ENCODE measurements around the gene SMARCA2.

Gene SMARCA2

DNA sequence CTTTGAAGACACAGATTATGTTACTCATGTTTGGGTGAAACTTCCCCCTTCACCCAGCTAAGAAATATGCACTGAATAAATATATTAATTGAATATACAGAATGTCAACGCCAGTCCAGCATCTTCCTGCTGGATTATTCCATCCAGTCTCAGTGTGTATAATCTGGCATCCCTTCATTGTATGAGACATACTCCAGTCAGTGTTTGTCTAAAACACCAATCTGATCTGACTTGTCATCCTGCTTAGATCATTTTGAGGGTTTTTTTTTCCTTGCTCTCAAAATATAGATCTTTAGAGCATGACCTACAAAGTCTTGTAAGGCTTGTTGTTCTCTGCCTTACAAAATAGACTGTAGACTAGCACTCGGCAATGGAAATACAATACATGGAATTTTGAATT lies 195.1 kb downstream of the SMARCA2 start:
- H3K9ac ChIP-seq (ENCODE audit: low read depth, low read length, poor library complexity, severe bottlenecking) = no peak overlapping the region
- TF ChIP-seq EZH2phosphoT487 (IDR thresholded peaks at IDR 0.05; ENCODE audit: borderline replicate concordance) = no peak
- TF ChIP-seq, protein P1, sequence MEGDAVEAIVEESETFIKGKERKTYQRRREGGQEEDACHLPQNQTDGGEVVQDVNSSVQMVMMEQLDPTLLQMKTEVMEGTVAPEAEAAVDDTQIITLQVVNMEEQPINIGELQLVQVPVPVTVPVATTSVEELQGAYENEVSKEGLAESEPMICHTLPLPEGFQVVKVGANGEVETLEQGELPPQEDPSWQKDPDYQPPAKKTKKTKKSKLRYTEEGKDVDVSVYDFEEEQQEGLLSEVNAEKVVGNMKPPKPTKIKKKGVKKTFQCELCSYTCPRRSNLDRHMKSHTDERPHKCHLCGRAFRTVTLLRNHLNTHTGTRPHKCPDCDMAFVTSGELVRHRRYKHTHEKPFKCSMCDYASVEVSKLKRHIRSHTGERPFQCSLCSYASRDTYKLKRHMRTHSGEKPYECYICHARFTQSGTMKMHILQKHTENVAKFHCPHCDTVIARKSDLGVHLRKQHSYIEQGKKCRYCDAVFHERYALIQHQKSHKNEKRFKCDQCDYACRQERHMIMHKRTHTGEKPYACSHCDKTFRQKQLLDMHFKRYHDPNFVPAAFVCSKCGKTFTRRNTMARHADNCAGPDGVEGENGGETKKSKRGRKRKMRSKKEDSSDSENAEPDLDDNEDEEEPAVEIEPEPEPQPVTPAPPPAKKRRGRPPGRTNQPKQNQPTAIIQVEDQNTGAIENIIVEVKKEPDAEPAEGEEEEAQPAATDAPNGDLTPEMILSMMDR (conservative IDR thresholded peaks at IDR 0.05; ENCODE audit: low read length) = no peak
- no peaks in the 10 kb centered on the region for H3F3A ChIP-seq (ENCODE audit: low read depth)
- H3K36me3 ChIP-seq (ENCODE audit: insufficient read depth, low read length) = no peaks in the 10 kb centered on the region
- no peaks in the 10 kb centered on the region for H3K79me2 ChIP-seq (ENCODE audit: insufficient read depth, low read length)
- no peak overlapping the region for H3K4me3 ChIP-seq (ENCODE audit: low read length, poor library complexity, severe bottlenecking)
- H3K4me2 ChIP-seq (ENCODE audit: low read depth, low read length, poor library complexity, severe bottlenecking) = no peak overlapping the region
- H4K20me1 ChIP-seq (ENCODE audit: insufficient read depth, low read length, poor library complexity, severe bottlenecking) = no peaks in the 10 kb centered on the region
- H3K4me1 ChIP-seq (ENCODE audit: insufficient read depth, low read length, poor library complexity, severe bottlenecking) = no peaks in the 10 kb centered on the region
- no peaks in the 10 kb centered on the region for H3K9me2 ChIP-seq (replicated peaks; ENCODE audit: low read depth, low read length)
- no peaks in the 10 kb centered on the region for H3K9me3 ChIP-seq (ENCODE audit: insufficient read depth, low read depth, low read length)
- no peaks in the 10 kb centered on the region for H3K27me3 ChIP-seq (ENCODE audit: insufficient read depth, low read length, poor library complexity, severe bottlenecking)
- no peak overlapping the region for H2AFZ ChIP-seq (ENCODE audit: low read length)

DNA sequence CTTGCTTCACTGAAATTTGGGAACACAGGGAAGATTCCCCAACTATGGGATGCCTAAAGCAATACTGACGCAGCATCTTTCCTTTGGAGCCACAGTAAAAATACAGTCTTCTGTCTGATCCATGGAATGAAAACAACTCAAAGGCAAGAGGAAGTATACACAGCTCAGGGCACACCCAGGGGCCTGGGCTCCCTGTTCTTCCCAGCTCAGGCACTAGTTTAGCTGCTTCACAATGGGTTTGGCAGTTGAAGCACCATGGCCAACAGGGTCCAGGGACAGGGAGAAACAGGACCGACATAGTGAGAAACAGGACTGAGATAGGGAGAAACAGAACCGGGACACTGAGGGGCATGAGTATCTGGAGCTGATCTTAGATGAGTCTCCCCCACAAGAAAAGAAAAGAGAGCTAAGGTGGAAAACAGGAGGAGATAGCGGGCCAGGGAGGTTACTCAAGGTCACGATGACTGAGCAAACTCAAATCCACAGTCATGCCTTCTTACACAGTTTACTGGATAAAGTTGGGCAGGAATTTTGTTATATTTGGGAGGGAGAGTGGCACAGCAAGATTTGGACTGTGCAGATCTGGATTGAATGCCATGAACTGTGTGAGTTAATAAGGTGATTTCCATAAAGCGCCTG lies 198.8 kb downstream of the SMARCA2 start:
- Histone ChIP-seq H3K4me1 (ENCODE audit: insufficient read depth, low read length, poor library complexity, severe bottlenecking) (no peaks in the 10 kb centered on the region), H3K4me3 (ENCODE audit: low read length, poor library complexity, severe bottlenecking) (no peak overlapping the region), H3K9me2 (replicated peaks; ENCODE audit: low read depth, low read length) (no peaks in the 10 kb centered on the region), H3K36me3 (ENCODE audit: insufficient read depth, low read length) (no peaks in the 10 kb centered on the region), H3K4me2 (ENCODE audit: low read depth, low read length, poor library complexity, severe bottlenecking) (no peak overlapping the region), H3K9ac (ENCODE audit: low read depth, low read length, poor library complexity, severe bottlenecking) (no peak overlapping the region), H3K79me2 (ENCODE audit: insufficient read depth, low read length) (no peaks in the 10 kb centered on the region), H3F3A (ENCODE audit: low read depth) (no peaks in the 10 kb centered on the region), H3K9me3 (ENCODE audit: insufficient read depth, low read depth, low read length) (no peaks in the 10 kb centered on the region), H4K20me1 (ENCODE audit: insufficient read depth, low read length, poor library complexity, severe bottlenecking) (no peaks in the 10 kb centered on the region), H2AFZ (ENCODE audit: low read length) (no peak overlapping the region), H3K27me3 (ENCODE audit: insufficient read depth, low read length, poor library complexity, severe bottlenecking) (no peaks in the 10 kb centered on the region)
- no peak for TF ChIP-seq EZH2phosphoT487 (IDR thresholded peaks at IDR 0.05; ENCODE audit: borderline replicate concordance)
- TF ChIP-seq, protein P1 (conservative IDR thresholded peaks at IDR 0.05; ENCODE audit: low read length) = no peak

DNA sequence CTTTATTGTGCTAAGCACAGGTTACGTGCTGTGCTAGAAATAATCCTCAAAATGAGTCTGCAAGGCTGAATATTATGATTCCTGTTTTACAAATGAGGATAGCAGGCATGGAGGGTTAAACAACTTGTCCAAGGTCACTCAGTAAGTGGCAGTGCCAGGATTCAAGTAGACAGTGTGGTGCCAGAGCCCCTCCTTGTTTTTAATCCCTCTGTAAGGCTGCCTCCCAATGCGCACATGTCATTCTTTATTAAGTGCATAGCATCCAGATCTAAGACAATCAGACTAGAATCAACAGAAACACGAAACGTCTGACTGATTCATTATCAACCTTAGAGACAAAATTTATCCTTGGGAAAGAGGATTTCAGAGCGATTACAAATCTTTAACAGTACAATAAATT lies 199.6 kb downstream of the SMARCA2 start:
- Histone ChIP-seq H3K9me2 (replicated peaks; ENCODE audit: low read depth, low read length) (no peaks in the 10 kb centered on the region), H2AFZ (ENCODE audit: low read length) (no peak overlapping the region), H3K9me3 (ENCODE audit: insufficient read depth, low read depth, low read length) (no peaks in the 10 kb centered on the region), H3K36me3 (ENCODE audit: insufficient read depth, low read length) (no peaks in the 10 kb centered on the region), H3K4me1 (ENCODE audit: insufficient read depth, low read length, poor library complexity, severe bottlenecking) (no peaks in the 10 kb centered on the region), H4K20me1 (ENCODE audit: insufficient read depth, low read length, poor library complexity, severe bottlenecking) (no peaks in the 10 kb centered on the region), H3K4me2 (ENCODE audit: low read depth, low read length, poor library complexity, severe bottlenecking) (no peak overlapping the region), H3K4me3 (ENCODE audit: low read length, poor library complexity, severe bottlenecking) (no peak overlapping the region), H3K27me3 (ENCODE audit: insufficient read depth, low read length, poor library complexity, severe bottlenecking) (no peaks in the 10 kb centered on the region), H3K9ac (ENCODE audit: low read depth, low read length, poor library complexity, severe bottlenecking) (no peak overlapping the region), H3F3A (ENCODE audit: low read depth) (no peaks in the 10 kb centered on the region), H3K79me2 (ENCODE audit: insufficient read depth, low read length) (no peaks in the 10 kb centered on the region)
- TF ChIP-seq, protein P1 (conservative IDR thresholded peaks at IDR 0.05; ENCODE audit: low read length) = no peak
- TF ChIP-seq EZH2phosphoT487 (IDR thresholded peaks at IDR 0.05; ENCODE audit: borderline replicate concordance) = no peak
